NCI-H1694 (cell line): ENCODE data around the gene DNAJC12.
"Not testable (repeated sequence)": the region's sequence is repeated elsewhere in the genome, so short reads cannot be mapped to it uniquely, and the experiment has no call there.

Source experiments
- DNase-seq: peaks from one replicate; lab custom pipeline; 2025; lab: John Stamatoyannopoulos, UW

The DNAJC12 gene

GRCh38 chr10:67839511-67839910 lies 1.5 kb upstream of the DNAJC12 start:
- DNase-seq, result not testable (repeated sequence)

GRCh38 chr10:67836972-67837371 lies 1.0 kb downstream of the DNAJC12 start:
- DNase-seq, result no peak

GRCh38 chr10:67836488-67836887 lies 1.5 kb downstream of the DNAJC12 start:
- peak; percentile 5 for DNase-seq

- not testable (repeated sequence) for DNase-seq
Measured at GRCh38 chr10:67835541-67836394, 2.2 kb downstream of the DNAJC12 start.

- DNase-seq, result no peak
Measured at GRCh38 chr10:67834375-67834774, 3.6 kb downstream of the DNAJC12 start.

- no peak for DNase-seq
Measured at GRCh38 chr10:67827811-67828210, 10.2 kb downstream of the DNAJC12 start.

- DNase-seq, result no peak
Measured at GRCh38 chr10:67819768-67820204, 18.2 kb downstream of the DNAJC12 start.

GRCh38 chr10:67818323-67818722 lies 19.7 kb downstream of the DNAJC12 start:
- no peak for DNase-seq

- DNase-seq, result no peak
Measured at GRCh38 chr10:67816719-67817118, 21.3 kb downstream of the DNAJC12 start.

- no peak for DNase-seq
Measured at GRCh38 chr10:67815571-67816059, 22.4 kb downstream of the DNAJC12 start.

GRCh38 chr10:67812007-67812406 lies 26.0 kb downstream of the DNAJC12 start:
- no peak for DNase-seq

- no peak for DNase-seq
Measured at GRCh38 chr10:67809107-67809506, 28.9 kb downstream of the DNAJC12 start.

GRCh38 chr10:67808704-67809103 lies 29.3 kb downstream of the DNAJC12 start:
- DNase-seq, result peak; percentile 51

GRCh38 chr10:67807855-67808456 lies 30.0 kb downstream of the DNAJC12 start:
- DNase-seq, result no peak

GRCh38 chr10:67804395-67804678 lies 33.7 kb downstream of the DNAJC12 start:
- DNase-seq, result no peak

- DNase-seq, result no peak
Measured at GRCh38 chr10:67803588-67804394, 34.2 kb downstream of the DNAJC12 start.

GRCh38 chr10:67802767-67803538 lies 35.0 kb downstream of the DNAJC12 start:
- DNase-seq, result no peak

- no peak for DNase-seq
Measured at GRCh38 chr10:67801118-67801517, 36.9 kb downstream of the DNAJC12 start.

- DNase-seq, result no peak
Measured at GRCh38 chr10:67794909-67795460, 43.0 kb downstream of the DNAJC12 start.

- DNase-seq, result no peak
Measured at GRCh38 chr10:67794256-67794655, 43.7 kb downstream of the DNAJC12 start.

GRCh38 chr10:67793313-67793712 lies 44.7 kb downstream of the DNAJC12 start:
- DNase-seq, result no peak

GRCh38 chr10:67792653-67793052 lies 45.3 kb downstream of the DNAJC12 start:
- DNase-seq, result no peak
